ENCODE data around the gene RALA.
A peak's percentile ranks its signal among the peaks of the same experiment; 100 is the strongest.
"Not testable (repeated sequence)": the region's sequence is repeated elsewhere in the genome, so short reads cannot be mapped to it uniquely, and the experiment has no call there.

The RALA gene

DNA sequence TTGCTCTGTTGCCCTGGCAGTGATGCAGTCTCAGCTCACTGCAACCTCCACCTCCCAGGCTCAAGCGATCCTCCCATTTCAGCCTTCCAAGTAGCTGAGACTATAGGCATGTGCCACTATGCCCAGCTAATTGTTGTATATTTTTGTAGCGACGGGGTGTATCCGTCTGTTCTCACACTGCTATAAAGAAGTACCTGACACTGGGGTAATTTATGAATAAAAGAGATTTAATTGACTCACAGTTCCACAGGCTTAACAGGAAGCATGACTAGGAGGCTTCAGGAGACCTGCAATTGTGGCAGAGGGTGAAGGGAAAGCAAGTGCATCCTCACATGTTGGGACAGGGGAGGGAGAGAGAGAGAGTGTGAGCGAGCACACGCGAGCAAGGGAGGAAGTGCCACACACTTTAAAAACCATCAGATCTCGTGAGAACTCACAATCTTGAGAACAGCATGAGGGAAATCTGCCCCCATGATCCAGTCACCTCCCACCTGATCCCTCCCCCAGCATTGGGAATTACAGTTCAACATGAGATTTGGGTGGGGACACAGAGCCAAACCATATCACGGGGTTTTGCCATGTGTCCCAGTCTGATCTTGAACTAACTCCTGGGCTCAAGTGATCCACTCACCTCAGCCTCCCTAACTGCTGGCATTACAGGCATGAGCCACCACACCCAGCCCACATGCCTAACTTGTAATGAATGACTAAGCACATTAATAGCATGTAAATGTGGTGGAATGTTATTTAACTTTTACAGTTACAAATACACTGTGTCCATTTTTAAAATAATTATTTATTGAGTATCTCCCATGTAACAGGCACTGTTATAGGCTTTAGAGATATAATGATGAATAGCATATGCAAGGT lies 65.5 kb downstream of the RALA start:
- no peak for DNase-seq

DNA sequence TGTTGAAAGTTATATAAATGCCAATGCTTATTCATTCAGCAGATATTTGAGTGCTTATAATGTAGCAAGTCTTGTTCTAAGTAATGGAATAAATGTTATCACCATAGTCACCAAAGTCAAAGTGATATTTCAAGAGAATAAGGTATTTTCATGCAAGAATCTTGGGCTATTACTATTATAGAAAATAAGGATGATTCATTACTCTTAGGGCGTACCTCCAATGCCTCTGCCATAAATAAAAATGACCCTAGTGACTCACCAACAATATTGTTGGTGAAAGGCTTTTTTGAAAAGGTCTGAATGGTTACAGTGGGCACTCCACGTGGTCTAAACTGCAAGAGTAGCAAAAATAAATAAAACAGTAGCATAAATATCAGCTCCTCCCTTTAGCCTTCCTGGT lies 68.4 kb downstream of the RALA start:
- no peak for DNase-seq

DNA sequence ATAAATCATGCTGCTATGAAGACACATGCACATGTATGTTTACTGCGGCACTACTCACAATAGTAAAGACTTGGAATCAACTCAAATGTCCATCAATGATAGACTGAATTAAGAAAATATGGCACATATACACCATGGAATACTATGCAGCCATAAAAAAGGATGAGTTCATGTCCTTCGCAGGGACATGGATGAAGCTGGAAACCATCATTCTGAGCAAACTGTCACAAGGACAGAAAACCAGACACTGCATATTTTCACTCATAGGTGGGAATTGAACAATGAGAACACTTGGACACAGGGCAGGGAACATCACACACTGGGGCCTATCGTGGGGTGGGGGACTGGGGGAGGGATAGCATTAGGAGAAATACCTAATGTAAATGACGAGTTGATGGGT lies 69.7 kb downstream of the RALA start:
- DNase-seq = not testable (repeated sequence)

DNA sequence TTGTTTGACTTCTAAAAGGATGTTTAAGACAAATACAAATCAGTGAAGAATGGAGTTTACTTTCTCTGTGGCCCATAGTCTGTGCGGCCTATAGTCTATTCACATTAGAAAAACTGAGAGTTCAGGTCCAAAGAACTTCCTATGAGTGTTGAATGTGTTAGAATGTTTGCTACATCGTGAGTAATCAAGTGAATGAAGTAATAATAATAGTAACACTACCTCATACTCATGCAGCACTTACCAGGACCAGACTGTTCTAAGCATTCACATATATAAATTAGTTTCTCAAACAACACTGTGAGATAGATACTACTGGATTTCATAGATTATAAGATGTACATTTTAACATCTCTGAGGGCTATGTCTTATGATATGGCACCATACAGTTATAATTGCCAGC lies 70.4 kb downstream of the RALA start:
- DNase-seq = no peak

DNA sequence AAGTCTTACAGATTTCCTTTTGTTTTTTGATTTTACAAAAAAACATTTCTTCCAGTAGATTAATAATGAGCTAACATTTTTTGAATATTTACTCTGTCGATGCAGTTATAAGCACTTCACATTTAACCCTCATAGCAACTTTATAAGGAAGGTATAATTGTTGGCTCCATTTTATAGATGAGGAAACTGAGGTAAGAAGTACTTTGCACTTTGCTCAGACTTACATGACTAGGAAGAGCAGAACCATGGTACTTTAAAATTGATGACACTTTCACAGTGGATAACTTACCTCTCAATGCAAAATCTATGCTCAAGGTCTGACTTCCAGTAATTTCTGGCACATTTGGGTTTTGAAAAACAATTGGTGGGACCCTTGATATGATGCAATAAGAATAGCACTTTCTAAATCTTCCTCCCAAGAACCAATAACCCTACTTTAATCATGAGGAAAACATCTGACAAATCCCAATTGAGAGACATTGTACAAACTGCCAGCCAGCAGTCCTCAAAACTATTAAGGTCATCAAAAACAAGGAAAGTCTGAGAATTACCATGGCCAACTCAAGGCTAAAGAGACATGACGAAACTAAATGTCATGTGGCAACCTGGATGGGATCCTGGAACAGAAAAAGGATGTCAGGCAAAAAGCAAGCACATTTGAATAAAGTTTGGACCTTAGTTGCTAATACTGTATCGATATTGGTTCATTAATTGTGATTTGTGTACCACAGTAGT lies 72.6 kb downstream of the RALA start:
- no peak for DNase-seq

DNA sequence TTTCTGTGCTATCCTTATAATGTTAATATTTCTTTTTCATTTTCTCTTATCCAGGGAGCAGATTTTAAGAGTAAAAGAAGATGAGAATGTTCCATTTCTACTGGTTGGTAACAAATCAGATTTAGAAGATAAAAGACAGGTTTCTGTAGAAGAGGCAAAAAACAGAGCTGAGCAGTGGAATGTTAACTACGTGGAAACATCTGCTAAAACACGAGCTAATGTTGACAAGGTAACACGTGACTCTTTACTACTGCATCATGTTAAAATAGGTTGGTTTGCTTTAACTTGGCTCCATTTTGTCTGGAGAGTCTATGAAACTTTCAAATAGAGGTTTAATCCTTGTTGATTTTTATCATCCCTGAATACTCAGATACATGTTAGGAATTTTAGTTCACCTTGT lies 73.3 kb downstream of the RALA start:
- DNase-seq = no peak

DNA sequence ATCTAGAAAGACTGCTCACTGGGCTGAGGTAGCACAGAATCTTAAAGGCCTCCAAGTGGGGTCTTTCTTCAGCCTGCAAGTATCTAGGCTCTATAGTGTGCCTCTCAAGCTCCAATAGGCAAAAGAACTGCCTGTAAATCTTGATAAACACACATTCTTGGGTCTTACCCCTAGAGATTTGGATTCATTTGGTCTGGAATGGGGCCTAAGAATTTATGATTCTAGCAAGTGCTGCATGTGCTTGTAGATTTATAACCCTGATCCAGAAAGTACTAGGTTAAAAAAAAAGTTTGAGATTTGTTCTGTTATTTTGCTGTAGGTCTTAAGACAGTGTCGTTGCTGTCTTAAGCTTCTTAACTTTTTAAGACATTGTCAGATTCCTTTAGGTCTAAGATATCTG lies 74.1 kb downstream of the RALA start:
- DNase-seq = no peak

DNA sequence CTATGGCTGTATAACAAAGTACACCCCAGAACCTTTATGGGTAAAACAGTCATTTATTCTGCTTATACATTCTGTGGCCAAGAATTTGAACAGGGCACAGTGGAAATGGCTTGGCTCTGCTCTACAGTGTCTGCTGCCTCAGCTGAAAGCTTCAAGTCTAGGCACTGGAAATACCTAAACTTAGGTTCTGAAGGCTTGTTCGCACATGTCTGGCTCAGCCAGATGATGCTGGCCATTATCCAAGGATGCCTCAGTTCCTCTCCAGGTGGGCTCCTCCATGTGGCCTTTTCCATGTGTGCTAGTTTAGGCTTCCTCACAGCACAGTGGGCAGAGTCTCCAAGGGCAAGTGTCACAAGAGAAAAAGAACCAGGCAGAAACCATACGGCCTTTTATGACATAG lies 76.8 kb downstream of the RALA start:
- DNase-seq = no peak

DNA sequence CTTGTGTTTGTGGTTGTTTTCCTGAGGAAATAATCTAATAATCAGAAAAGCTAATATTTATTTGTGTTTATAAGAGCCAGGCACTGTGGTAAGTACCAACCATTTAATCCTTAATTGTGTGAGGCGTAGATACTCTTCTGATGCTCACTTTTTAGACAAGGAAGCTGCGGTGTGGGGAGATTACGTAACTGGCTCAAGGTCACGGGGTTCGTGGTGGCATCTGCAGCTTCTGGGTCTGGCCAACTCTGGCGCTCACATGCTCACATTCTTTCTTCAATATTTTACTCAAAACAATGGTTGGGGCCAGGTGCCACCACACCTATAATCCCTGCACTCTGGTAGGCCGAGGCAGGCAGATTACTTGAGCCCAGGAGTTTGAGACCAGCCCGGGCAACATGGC lies 77.6 kb downstream of the RALA start:
- no peak for DNase-seq

DNA sequence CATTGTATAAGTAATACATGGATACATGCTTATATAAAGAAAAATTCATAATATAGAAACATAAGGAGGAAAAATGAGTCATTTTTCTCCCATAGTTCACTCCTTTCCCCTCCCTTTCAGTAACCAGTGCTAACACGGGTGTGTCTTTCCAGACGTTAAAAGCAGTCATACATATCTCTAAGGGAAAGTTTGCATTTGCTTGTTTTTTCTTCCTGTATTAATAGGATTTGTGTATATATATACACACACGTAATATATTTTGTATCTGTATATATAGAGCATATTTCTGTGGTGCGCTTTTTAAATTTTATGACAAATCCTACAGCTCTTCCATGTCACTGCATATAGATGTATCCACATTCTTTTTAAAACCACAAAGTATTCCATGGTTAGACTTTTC lies 78.8 kb downstream of the RALA start:
- no peak for DNase-seq

DNA sequence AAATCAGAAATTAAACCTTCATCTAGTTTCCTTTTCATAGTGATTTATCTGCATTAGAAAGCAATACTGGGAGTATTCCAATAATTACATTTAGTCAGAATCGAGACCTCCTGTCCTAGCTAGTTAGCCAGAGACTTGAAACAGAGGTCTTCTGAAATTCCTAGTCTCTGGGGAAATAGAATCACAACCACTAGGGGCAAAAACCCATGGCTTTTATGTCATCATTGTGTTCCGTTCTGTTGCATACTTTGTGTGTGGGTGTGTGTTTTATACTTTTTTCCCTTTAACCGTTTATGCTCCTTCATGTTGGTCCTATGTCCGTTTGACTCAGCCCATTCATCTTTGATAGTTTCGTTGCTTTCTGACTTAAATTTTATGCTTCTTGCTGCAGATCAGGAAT lies 79.8 kb downstream of the RALA start:
- DNase-seq = no peak

DNA sequence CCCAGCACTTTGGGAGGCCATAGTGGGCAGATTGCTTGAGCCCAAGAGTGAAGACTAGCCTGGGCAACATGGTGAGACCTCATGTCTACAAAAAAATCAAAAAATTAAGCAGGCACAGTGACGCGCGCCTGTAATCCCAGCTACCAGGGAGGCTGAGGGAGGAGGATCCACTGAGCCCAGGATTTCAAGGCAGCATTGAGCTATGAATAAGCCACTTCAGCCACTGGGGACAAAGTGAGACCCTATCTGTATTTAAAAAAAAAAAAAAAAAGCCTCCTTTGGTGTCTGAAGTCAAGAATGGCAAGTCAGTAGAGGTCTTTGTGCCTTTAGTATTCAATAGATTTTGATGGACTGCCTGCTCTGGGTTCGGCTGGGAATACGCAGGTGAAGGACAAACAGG lies 85.7 kb downstream of the RALA start:
- DNase-seq = no peak

DNA sequence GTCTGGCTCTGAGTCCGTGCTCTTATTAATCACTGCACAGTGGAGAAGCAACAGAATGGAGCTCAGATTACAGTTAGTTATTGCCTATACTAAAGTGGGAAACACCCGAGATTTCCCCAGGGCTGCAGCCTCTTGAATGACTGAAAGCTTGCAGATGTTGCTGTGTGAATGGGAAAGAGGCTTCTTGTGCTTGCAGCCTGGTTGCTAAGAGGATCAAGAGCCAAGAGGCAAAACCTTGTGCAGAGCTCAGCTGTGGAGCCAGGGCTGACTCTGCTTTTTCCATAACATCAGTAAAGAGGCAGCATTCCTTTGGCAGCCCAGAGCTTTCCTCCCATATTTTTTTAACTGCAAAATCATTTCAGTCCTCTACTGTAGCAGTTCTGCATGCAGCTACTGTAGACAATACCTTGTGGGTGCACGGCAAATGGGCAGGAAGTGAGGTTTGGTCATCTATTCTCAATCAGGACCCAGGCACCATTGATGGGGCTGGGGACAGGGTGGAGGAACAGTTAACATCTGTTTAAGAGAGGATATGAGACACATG lies 86.5 kb downstream of the RALA start:
- DNase-seq = no peak

DNA sequence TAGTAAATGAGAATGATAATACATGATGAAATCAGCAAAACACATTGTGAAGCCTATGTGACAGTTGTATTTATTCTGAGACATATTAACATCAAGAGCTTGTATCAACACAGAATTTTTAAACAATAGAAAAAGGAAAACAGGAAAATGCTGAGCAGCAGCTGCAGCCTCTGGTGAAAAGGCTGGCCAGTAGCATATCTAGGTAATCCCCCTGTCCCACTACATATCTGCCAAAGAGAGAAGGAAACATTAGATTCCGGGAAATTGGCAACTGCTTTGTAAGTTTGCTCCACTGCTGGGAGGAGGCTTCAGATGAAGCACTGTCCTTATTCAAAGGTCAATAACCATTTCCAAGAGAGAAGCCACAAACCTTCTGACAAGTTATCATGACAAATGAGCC lies 89.4 kb downstream of the RALA start:
- no peak for DNase-seq

DNA sequence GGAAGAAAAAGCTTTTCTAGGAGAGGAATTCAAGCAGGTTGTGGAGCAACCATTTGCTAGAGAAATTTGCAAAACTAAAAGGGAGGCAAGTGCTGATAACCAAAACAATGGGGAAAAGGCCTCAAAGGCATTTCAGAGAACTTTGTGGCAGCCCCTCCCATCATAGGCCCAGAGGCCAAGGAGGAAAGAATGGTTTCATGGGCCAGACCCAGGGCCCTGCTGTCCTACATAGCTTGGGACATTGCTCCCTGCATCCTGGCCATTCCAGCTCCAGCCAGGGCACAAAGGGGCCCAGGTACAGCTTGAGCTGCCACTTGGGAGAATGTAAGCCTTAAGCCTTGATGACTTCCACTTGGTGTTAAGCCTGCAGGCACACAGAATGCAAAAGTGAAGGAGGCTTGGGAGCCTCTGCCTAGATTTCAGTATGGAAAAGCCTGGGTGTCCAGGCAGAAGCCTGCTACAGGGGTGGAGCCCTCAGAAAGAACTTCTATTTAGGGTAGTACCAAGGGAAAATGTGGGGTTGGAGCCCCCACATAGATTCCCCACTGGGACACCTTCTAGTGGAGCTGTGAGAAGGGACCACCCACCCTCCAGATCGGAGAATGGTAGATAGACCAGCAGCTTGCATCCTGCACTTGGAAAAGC lies 91.2 kb downstream of the RALA start:
- DNase-seq = no peak

DNA sequence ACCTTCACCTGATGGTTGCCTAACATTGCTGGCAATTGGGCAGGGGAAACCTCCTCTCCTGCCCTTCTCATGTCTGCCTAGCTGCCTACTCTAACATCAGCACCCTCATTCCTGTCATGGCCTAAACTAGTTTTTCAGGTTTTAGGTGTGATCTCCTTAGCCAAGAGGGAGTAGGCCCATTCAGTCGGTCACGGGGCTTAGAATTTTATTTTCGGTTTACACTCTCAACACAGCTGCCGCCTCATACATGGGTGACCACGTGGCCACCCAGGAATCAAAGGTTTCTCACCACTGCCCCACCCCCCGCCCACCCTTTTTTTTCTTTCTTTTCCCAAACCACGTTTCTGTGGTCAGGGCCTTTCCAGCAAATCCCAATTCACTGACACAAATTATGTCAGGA lies 97.2 kb downstream of the RALA start:
- no peak for DNase-seq

DNA sequence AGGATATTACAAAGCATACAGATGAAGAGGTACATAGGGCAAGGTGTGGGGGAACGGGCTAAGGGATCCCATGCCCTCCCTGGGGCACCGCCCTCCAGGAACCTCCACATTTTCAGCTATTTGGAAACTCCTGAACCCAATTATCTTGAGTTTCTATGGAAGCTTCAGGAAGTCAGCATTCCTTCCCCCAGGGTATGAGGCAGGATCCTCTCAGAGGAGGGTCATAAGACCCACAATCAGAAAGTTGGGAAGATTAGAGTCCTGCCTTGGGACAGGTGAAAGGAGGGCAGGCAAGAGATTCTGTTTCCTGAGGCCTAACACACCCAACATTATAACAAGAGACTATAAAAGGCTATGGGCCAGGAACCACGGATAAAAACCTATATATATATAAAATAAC lies 98.0 kb downstream of the RALA start:
- DNase-seq = no peak

DNA sequence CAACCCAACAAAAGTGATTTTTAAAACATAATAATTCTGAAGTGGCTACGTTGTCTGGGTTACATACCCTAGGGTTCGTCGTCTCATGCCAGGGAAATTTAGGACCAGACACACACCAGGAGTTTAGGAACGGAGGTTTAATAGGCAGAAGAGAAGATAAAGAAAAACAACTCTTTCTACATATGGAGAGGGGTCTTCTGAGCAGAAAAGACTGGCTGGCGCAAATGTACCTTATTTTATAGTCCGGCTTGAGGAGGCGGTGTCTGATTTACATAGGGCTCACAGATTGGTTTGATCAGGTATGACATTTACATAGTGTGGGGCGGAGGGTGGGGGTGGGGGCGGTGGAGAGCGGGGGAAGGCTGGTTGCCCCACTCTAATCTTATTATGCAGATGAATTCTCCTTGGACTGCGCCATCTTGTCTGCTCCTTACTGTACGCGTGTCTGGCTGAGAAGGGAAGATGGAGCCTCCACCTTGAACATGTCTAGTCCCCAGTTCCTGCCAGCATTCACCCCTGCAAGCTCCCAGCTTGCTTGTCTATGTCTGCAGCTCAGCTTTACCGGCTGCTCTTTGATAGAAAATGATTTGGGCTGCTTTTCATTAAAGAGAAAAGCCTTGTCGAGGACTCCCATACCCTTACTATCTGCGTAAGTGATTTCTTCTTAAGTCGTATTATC lies 98.7 kb downstream of the RALA start:
- no peak for DNase-seq

DNA sequence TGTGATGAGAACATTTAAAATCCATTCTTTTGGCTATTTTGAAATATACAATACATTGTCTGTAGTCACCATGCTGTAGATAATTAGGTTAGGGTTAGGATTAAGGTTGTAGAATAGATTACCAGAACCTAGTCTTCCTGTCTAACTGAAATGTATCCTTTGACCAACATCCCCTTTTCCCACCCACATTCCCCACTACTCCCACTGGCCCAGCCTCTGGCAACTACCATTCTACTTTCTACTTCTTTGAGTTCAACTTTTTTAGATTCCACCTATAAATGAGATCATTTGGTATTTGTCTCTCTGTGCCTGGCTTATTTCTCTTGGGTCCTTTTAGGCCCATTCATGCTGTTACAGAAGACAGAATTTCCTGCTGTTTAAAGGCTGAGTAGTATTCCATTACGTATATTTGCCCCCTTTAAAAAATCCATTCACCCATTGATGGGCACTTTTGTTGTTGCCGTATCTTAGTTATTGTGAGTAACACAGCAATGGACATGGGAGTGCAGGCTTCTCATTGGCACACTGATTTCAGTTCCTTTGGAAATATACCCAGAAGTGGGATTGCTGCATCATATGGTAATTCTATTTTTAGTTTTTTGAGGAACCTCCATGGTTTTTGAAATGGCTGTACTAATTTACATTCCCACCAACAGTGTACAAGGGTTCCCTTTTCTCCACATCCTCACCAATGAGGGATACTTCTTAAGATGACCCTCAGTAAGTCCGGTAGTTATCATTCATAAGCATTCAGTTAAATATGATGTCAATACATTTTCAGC lies 104.0 kb downstream of the RALA start:
- DNase-seq = no peak

DNA sequence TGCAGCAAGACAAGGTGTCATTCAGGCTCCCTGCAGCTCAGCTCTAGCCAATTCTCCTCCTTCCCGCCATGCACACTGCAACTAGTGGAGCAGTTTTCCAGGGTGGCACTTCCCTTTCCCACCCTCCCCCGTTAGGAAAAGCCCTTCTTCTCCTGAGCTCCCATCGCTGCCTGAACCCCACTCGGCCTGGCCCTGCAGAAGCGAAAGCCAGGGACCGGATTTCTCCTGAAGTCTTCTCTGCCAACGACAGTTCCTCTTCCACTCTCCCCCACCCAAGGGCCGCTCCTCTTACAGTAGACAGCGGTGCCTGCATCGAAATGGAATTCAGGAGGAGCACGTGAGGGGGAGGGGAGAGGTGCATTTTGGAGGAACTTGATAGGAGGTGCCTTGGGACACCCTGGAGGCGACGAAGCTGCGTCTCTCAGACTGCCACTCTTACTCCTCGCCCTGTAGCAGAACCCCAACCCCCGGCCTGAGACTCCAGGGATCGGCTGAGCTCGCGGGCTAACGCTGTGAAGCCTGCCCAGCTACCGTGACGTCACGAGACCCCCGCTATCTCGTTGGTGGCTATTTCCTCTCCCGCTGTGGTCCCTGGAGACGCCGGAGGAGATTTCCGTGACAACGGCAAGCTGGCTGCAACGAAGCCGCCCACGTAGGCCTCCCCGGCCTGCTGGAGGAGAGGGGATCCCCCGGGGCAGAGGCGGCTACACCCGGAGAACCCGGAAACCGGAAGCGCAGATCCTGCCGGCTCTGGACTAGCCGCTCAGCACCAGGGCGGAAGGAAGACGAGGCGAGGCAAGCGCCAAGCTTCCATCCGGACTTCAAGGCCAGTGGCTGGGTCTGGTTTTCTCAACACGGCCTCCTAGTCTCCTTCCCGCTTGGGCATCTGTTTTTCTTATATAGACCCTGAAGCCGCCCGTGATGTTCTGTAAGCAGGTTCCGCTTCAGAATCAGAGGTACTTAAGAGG lies 109.7 kb downstream of the RALA start:
- peak; percentile 80 to 97 (median 90) for DNase-seq
